HepG2 (cell line): Measurements from ENCODE around the gene FLRT3. TPM values are rescaled to one million over a fixed set of nuclear protein-coding genes. Genes with fewer than 3 reads are reported as not detected.

Experiments
- ARNTL ChIP-seq: sonication (generic); formaldehyde crosslinking; IDR thresholded peaks from 2 replicates; pipeline ENCODE4 v1.4.0; 2020; ENCODE audit warnings: mild to moderate bottlenecking, missing genetic modification reagents
- ATF1 ChIP-seq: IDR thresholded peaks from 2 replicates; pipeline ENCODE4 v1.6.1; 2016; ENCODE audit warnings: mild to moderate bottlenecking, control low read depth
- ETV6 ChIP-seq: sonication (generic); formaldehyde crosslinking; conservative IDR thresholded peaks from 2 replicates; pipeline ENCODE4 v1.4.0; 2020; ENCODE audit warnings: missing genetic modification reagents
- FLYWCH1 ChIP-seq: sonication (generic); formaldehyde crosslinking; IDR thresholded peaks from 2 replicates; pipeline ENCODE4 v1.8.1; 2023; ENCODE audit warnings: mild to moderate bottlenecking, missing genetic modification reagents
- HMGXB4 ChIP-seq, 2 experiments: sonication (generic) in 1 of 2; formaldehyde crosslinking in 1 of 2; IDR thresholded peaks; 2 replicates each; pipeline versions ENCODE4 v1.4.0 to v1.6.1; 2018 to 2020; ENCODE audit warnings: missing genetic modification reagents in 2 of 2, borderline replicate concordance in 1 of 2, low read depth in 1 of 2, mild to moderate bottlenecking in 1 of 2, missing biosample characterization in 1 of 2
- KDM4B ChIP-seq: sonication (generic); formaldehyde crosslinking; IDR thresholded peaks from 2 replicates; pipeline ENCODE4 v1.4.0; 2020; ENCODE audit warnings: missing genetic modification reagents
- KDM6A ChIP-seq: IDR thresholded peaks from 2 replicates; pipeline ENCODE4 v1.6.1; 2016; ENCODE audit warnings: low read depth
- MAZ ChIP-seq, 2 experiments: sonication (generic) in 1 of 2; formaldehyde crosslinking in 1 of 2; IDR thresholded peaks; 2 replicates each; pipeline versions ENCODE4 v1.5.0 to v1.6.1; 2012 to 2020; ENCODE audit warnings: low read depth in 2 of 2, mild to moderate bottlenecking in 2 of 2, borderline replicate concordance in 1 of 2, improper control_type of control experiment in 1 of 2, low read length in 1 of 2, missing genetic modification reagents in 1 of 2, moderate library complexity in 1 of 2
- NFE2L2 ChIP-seq: fragments of 150-350 bp; IDR thresholded peaks from 2 replicates; pipeline ENCODE4 v1.6.1; 2014; ENCODE audit warnings: low read length
- PHF8 ChIP-seq: sonication (generic); formaldehyde crosslinking; IDR thresholded peaks from 2 replicates; pipeline ENCODE4 v1.5.0; 2020; ENCODE audit warnings: missing genetic modification reagents
- RBM39 ChIP-seq: fragments of 200-400 bp; formaldehyde crosslinking; IDR thresholded peaks from one replicate; pipeline ENCODE4 v1.6.1; 2018; ENCODE audit warnings: antibody characterized with exemption, mild to moderate bottlenecking, low read depth, low read length; ENCODE audit not compliant: poor library complexity, severe bottlenecking
- SAFB2 ChIP-seq: sonication (generic); formaldehyde crosslinking; IDR thresholded peaks from 2 replicates; pipeline ENCODE4 v1.5.1; 2020; ENCODE audit warnings: missing genetic modification reagents, low read depth, mild to moderate bottlenecking, borderline replicate concordance
- SIN3A ChIP-seq: IDR thresholded peaks from 2 replicates; pipeline ENCODE4 v1.6.1; 2011; ENCODE audit warnings: low read depth, mild to moderate bottlenecking, control low read depth, low read length, borderline replicate concordance
- ZBTB3 ChIP-seq: sonication (generic); formaldehyde crosslinking; IDR thresholded peaks from 2 replicates; pipeline ENCODE4 v1.4.0; 2020; ENCODE audit warnings: low read depth, mild to moderate bottlenecking, moderate library complexity, missing genetic modification reagents, borderline replicate concordance
- ZFP36L1 ChIP-seq: sonication (generic); formaldehyde crosslinking; IDR thresholded peaks from 2 replicates; pipeline ENCODE4 v1.8.0; 2022; ENCODE audit warnings: mild to moderate bottlenecking, missing genetic modification reagents, moderate library complexity
- ZNF24 ChIP-seq: fragments of 450-650 bp; IDR thresholded peaks from 2 replicates; pipeline ENCODE4 v1.6.1; 2017; ENCODE audit warnings: antibody characterized with exemption, mild to moderate bottlenecking
- ZNF253 ChIP-seq: sonication (generic); formaldehyde crosslinking; IDR thresholded peaks from 2 replicates; pipeline ENCODE4 v1.8.0; 2022; ENCODE audit warnings: mild to moderate bottlenecking, missing genetic modification reagents, borderline replicate concordance
- ZNF263 ChIP-seq: sonication (generic); formaldehyde crosslinking; IDR thresholded peaks from 2 replicates; pipeline ENCODE4 v1.4.0; 2020; ENCODE audit warnings: missing genetic modification reagents
- ZNF350 ChIP-seq: sonication (generic); formaldehyde crosslinking; IDR thresholded peaks from 2 replicates; pipeline ENCODE4 v1.4.0; 2020; ENCODE audit warnings: mild to moderate bottlenecking, low read depth, missing genetic modification reagents, borderline replicate concordance
- ZNF691 ChIP-seq: sonication (generic); formaldehyde crosslinking; IDR thresholded peaks from 2 replicates; pipeline ENCODE4 v1.4.0; 2020; ENCODE audit warnings: missing genetic modification reagents, low read depth, mild to moderate bottlenecking, borderline replicate concordance
- ZNF777 ChIP-seq: sonication (generic); formaldehyde crosslinking; IDR thresholded peaks from 2 replicates; pipeline ENCODE4 v1.4.0; 2020; ENCODE audit warnings: missing genetic modification reagents
- polyA plus RNA-seq, 8 experiments: library from polyadenylated mRNA; depleted of rRNA in 3 of 8; stranded (reverse) in 7 of 8; unstranded in 1 of 8; fragments of >200 nt; fragmentation: Illumina TruSeq in 4 of 8; extraction: Trizol in 4 of 8; gene quantifications; 2 replicates each; pipeline versions ENCODE4 v1.2.1 to v1.2.3, GENCODE V29; 2011 to 2016; ENCODE audit warnings: low read depth in 4 of 8, missing spikeins in 1 of 8, mixed read lengths in 1 of 8; ENCODE audit not compliant: insufficient read depth in 1 of 8
- total RNA-seq, 5 experiments: library from RNA; depleted of rRNA; stranded (reverse); fragments of >200 nt; fragmentation: Illumina TruSeq; extraction: Trizol; gene quantifications; 2 replicates each; pipeline ENCODE4 v1.2.3, GENCODE V29; 2016; ENCODE audit warnings: low read depth in 1 of 5
- TF ChIP-seq, protein P1 (sequence below): conservative IDR thresholded peaks from 2 replicates; pipeline ENCODE4 v1.6.1; 2018; ENCODE audit warnings: missing genetic modification reagents
- TF ChIP-seq, protein P2 (sequence below): sonication (generic); formaldehyde crosslinking; IDR thresholded peaks from 2 replicates; pipeline ENCODE4 v1.4.0; 2020; ENCODE audit warnings: missing genetic modification reagents

The FLRT3 gene
- total and polyA plus RNA-seq, 2 of the 13 experiments (the other 11 are each of a cell fraction or from before 2014, with no cell fraction given), result 0.44 to 5.3 TPM

DNA sequence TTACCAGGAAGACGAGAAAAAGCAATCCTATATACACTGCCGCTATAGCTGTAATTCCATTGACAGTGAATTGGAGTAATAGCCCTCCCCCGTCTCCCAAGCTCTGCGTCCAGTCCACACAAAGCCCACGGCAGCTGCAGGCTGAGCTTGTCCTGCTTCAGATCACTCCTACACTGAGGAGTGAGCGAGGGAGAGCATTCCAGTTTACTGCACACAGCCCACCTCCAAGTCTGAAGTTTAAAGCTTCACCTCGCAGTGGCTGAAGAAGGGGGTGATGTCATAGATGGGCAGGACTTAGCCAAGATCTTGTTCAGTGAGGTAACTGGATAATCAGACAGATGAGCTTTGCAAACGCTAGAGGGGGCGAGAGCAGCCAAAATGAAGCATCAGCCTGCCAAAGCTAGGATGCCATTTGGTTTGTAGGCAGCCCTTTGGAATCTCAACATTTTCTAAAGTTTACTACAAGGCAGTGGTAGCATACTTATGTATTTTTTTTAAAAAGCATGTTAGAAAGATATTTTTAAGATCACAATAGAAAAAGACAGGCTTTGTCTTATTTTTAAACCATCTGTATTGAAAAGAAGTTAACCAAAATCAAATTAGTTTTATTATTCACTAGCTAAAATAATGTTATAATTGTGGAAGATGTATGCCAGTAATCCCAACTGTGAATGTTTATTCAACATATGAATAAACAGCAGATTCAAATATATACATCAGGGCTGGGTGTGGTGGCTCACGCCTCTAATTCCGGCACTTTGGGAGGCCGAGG, at the start of gene FLRT3 (continued):
- TF ChIP-seq KDM4B (no peak), ZNF350 (CRISPR knock-in tag) (peak; percentile 3; the same call in 1 of the 2 replicates), KDM6A (no peak), ATF1 (CRISPR knock-in tag) (peak; percentile 69; the same call in 1 of the 2 replicates), ZNF777 (CRISPR knock-in tag) (no peak), ZNF263 (peak; percentile 53; the same call in 1 of the 2 replicates), ZFP36L1 (no peak), ZNF691 (CRISPR knock-in tag) (0 out of 2 replicates have a peak, but pooled peaks have one; percentile 58), MAZ (IDR thresholded peaks at IDR 0.05; ENCODE audit: borderline replicate concordance, low read depth, low read length) (no peak), MAZ (CRISPR knock-in tag; IDR thresholded peaks at IDR 0.05; ENCODE audit: low read depth) (no peak), FLYWCH1 (no peak), RBM39 (no peak), ETV6 (CRISPR knock-in tag) (no peak), ARNTL (no peak), SIN3A (no peak), SAFB2 (CRISPR knock-in tag) (no peak), PHF8 (CRISPR knock-in tag) (no peak), ZNF24 (no peak), NFE2L2 (no peak), ZNF253 (no peak), ZBTB3 (CRISPR knock-in tag) (no peak), HMGXB4 (CRISPR knock-in tag; IDR thresholded peaks at IDR 0.05; ENCODE audit: borderline replicate concordance in 1 of 2, low read depth in 1 of 2) (peak; percentile 49 to 92; a peak in 2 of 4 replicates)
- TF ChIP-seq, protein P1, sequence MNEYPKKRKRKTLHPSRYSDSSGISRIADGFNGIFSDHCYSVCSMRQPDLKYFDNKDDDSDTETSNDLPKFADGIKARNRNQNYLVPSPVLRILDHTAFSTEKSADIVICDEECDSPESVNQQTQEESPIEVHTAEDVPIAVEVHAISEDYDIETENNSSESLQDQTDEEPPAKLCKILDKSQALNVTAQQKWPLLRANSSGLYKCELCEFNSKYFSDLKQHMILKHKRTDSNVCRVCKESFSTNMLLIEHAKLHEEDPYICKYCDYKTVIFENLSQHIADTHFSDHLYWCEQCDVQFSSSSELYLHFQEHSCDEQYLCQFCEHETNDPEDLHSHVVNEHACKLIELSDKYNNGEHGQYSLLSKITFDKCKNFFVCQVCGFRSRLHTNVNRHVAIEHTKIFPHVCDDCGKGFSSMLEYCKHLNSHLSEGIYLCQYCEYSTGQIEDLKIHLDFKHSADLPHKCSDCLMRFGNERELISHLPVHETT (CRISPR knock-in tag), result no peak
- TF ChIP-seq, protein P2, sequence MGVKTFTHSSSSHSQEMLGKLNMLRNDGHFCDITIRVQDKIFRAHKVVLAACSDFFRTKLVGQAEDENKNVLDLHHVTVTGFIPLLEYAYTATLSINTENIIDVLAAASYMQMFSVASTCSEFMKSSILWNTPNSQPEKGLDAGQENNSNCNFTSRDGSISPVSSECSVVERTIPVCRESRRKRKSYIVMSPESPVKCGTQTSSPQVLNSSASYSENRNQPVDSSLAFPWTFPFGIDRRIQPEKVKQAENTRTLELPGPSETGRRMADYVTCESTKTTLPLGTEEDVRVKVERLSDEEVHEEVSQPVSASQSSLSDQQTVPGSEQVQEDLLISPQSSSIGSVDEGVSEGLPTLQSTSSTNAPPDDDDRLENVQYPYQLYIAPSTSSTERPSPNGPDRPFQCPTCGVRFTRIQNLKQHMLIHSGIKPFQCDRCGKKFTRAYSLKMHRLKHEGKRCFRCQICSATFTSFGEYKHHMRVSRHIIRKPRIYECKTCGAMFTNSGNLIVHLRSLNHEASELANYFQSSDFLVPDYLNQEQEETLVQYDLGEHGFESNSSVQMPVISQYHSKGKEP, result no peak
